Adipocyte (in vitro differentiated cells): ENCODE measurements around the gene ZNF687.

Experiments
- DNase-seq: peaks from one replicate; pipeline ENCODE4 v3.0.0-alpha.2; 2015; ENCODE audit warnings: low read depth
- H3K27me3 ChIP-seq: replicated peaks from 2 replicates; pipeline ENCODE4 v1.7.0; 2013; ENCODE audit warnings: mild to moderate bottlenecking, low read length, moderate library complexity; ENCODE audit not compliant: control insufficient read depth, insufficient read depth
- H3K36me3 ChIP-seq: 2 replicates; pipeline ENCODE4 v1.7.0; 2013; ENCODE audit warnings: low read length, mild to moderate bottlenecking, moderate library complexity; ENCODE audit not compliant: control insufficient read depth, insufficient read depth, severe bottlenecking
- H3K4me1 ChIP-seq: 2 replicates; pipeline ENCODE4 v1.7.0; 2013; ENCODE audit warnings: mild to moderate bottlenecking, low read length, moderate library complexity; ENCODE audit not compliant: control insufficient read depth, insufficient read depth
- H3K4me3 ChIP-seq: 2 replicates; pipeline ENCODE4 v1.7.0; 2013; ENCODE audit warnings: mild to moderate bottlenecking, low read length, moderate library complexity
- H3K9ac ChIP-seq: 2 replicates; pipeline ENCODE4 v1.7.0; 2013; ENCODE audit warnings: mild to moderate bottlenecking, low read length, moderate library complexity
- H3K9me3 ChIP-seq: 2 replicates; pipeline ENCODE4 v1.7.0; 2013; ENCODE audit warnings: mild to moderate bottlenecking, low read length, moderate library complexity; ENCODE audit not compliant: control insufficient read depth

ZNF687 gene

DNA sequence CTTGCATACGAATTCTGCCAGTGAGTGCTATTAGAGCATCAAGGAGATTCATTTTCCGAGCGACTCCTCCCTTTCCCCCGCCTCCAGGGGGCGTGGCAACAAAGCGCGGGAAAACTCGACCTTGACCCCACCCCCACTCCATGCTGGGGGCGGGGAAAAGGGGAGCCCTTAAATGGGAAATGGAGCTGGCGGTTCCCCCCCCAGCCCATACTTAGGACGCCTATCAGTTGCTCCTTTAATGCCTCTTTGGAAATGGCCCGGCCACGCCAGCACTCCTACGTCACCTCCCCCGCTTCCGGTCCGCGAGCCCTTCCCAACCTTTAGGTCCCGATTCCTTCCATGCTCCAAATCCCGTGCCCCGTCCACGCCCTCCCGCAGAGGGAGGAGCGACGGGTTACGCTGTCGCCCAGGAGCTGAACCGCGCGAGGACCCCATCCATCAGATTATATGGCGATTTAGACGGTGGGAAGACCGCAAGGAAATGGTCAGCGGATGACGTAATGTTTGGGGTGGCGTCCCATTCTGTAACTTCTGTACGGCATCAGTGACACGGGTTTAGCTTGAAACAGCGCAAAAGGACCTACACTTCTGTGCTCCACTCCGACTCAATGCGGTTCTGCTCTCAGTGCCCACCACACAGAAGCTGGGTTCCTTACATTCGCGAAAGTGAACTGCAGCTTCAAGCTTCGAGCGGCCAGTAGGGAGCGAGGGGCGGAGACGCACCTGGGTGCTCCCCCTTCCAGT, 702 bp upstream of the ZNF687 start:
- peak overlapping the region; percentile 85 for H3K9ac ChIP-seq
- DNase-seq, result peak; percentile 98
- no peaks in the 10 kb centered on the region for H3K27me3 ChIP-seq
- H3K4me1 ChIP-seq, result peaks cover 10% of the 10 kb centered on the region
- H3K36me3 ChIP-seq, result peaks cover 9% of the 10 kb centered on the region
- peak overlapping the region; percentile 93 for H3K4me3 ChIP-seq
- H3K9me3 ChIP-seq, result no peaks in the 10 kb centered on the region

DNA sequence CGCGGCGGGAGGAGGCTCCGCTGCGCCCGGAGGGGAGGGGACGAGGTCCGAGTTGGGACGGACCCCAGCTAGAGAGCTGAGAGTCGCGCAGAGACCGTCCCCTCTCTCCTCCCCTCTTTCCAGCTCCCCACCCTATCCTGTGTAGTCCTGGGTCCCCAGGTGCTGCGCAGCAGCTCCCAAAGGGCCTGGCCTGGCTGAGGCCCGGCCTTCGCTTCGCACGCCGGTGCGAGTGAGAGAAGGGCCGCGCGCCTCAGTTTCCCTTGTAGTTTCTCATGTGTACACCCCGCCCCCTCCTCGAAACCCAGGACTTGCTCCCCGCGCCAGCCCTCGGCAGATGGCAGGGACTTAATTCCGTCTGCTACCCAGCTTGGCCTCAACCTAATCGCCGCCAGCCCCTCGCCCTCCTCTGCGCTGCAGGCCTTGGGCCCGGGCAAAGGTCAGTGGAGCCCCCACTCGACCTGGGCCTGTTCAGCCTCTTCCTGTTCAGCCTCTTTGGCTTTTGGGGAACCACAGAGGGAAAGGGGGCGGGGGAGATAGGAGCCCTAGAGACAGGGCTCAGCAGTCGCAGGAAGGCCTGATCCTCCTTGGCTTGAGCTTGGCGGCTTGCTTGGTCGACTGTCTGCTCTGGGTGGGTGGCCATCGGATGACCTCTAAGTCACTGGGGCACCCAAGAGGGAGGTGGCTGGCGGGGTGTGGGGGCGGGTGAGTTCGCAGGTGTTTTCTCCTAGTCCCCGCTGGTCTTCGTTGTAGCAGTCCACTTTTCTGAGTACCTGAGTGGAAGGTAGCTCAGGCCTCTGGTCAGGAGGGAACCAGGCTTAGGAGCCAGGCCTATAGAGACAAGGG, 1.0 kb downstream of the ZNF687 start:
- H3K27me3 ChIP-seq, result no peaks in the 10 kb centered on the region
- peak overlapping the region; percentile 93 for H3K4me3 ChIP-seq
- H3K36me3 ChIP-seq, result peaks cover 26% of the 10 kb centered on the region
- H3K9me3 ChIP-seq, result no peaks in the 10 kb centered on the region
- DNase-seq, result peak; percentile 36
- H3K4me1 ChIP-seq, result peaks cover 10% of the 10 kb centered on the region
- peak overlapping the region; percentile 93 for H3K9ac ChIP-seq

DNA sequence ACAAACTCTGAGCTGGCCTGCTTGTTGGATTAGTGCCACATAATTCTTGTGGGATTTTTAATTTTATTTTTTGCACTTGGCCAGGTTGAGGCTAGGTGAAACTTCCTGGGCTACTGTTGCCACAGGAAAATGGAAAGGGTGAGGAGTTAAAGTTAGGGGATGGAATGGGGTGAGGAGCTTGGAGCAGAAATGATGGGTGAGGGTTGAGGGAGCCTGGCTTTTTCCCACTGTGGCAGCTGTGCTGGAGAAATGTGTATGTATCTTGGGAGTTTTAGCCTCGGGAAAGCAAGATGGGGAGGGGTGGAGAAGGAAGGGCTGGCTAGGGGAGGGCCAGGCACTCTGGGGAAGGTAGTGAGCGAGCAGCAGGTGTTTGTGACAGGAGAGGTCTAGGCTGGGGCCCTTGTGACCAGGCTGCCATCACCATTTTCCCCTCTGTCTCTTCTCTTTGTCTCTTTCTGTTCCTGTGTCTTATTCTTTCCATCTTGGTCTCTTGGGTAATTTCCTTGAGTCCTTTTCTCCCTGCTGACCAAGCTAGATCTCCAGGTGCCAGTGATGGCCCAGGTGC, 2.0 kb downstream of the ZNF687 start:
- Histone ChIP-seq H3K9me3 (no peaks in the 10 kb centered on the region), H3K4me3 (no peak overlapping the region), H3K9ac (peak overlapping the region; percentile 93), H3K36me3 (peaks cover 35% of the 10 kb centered on the region), H3K4me1 (peaks cover 10% of the 10 kb centered on the region), H3K27me3 (no peaks in the 10 kb centered on the region)
- no peak for DNase-seq

DNA sequence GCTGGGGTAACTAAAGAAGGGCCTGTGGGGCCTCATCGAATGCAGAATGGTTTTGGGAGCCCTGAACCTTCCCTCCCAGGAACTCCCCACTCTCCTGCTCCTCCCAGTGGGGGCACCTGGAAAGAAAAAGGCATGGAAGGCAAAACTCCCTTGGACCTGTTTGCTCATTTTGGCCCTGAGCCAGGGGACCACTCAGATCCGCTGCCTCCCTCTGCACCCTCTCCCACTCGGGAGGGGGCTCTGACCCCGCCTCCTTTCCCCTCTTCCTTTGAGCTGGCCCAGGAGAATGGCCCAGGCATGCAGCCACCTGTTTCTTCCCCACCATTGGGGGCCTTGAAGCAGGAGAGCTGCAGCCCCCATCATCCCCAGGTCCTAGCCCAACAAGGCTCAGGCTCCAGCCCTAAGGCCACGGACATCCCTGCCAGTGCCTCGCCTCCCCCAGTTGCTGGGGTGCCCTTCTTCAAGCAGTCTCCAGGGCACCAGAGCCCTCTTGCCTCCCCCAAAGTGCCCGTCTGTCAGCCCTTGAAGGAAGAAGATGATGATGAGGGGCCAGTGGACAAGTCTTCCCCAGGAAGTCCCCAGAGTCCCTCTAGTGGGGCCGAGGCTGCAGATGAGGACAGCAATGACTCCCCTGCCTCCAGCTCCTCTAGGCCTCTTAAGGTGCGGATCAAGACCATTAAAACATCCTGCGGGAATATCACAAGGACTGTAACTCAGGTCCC, 4.7 kb downstream of the ZNF687 start:
- no peaks in the 10 kb centered on the region for H3K27me3 ChIP-seq
- peaks cover 6% of the 10 kb centered on the region for H3K4me1 ChIP-seq
- H3K9me3 ChIP-seq, result no peaks in the 10 kb centered on the region
- H3K4me3 ChIP-seq, result no peak overlapping the region
- peaks cover 58% of the 10 kb centered on the region for H3K36me3 ChIP-seq
- DNase-seq, result no peak
- no peak overlapping the region for H3K9ac ChIP-seq

DNA sequence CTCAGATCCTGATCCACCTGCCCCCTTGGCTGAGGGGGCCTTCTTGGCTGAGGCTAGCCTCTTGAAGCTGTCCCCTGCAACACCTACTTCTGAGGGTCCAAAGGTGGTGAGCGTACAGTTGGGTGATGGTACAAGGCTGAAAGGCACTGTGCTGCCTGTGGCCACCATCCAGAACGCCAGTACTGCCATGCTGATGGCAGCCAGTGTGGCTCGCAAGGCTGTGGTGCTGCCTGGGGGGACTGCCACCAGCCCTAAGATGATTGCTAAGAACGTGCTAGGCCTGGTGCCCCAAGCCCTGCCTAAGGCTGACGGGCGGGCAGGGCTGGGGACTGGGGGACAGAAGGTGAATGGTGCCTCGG, 5.2 kb downstream of the ZNF687 start:
- no peak overlapping the region for H3K4me3 ChIP-seq
- H3K4me1 ChIP-seq, result peaks cover 6% of the 10 kb centered on the region
- DNase-seq, result no peak
- H3K9ac ChIP-seq, result no peak overlapping the region
- H3K9me3 ChIP-seq, result no peaks in the 10 kb centered on the region
- no peaks in the 10 kb centered on the region for H3K27me3 ChIP-seq
- peaks cover 64% of the 10 kb centered on the region for H3K36me3 ChIP-seq

DNA sequence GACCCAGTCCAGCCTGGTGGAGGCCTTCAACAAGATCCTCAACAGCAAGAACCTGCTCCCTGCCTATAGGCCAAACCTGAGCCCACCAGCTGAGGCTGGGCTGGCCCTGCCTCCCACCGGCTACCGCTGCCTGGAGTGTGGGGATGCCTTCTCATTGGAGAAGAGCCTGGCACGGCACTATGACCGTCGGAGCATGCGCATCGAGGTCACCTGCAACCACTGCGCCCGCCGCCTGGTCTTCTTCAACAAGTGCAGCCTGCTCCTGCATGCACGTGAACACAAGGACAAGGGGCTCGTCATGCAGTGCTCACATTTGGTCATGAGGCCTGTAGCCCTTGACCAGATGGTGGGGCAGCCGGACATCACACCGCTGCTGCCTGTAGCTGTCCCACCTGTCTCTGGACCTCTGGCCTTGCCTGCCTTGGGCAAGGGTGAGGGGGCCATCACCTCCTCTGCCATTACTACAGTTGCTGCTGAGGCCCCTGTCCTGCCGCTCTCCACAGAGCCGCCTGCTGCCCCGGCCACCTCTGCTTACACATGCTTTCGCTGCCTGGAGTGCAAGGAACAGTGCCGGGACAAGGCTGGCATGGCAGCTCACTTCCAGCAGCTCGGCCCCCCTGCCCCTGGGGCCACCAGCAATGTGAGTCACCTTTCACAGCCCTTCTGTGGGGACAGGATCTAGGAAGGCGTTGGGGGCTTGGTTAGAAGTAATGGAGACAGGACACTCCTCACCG, 5.8 kb downstream of the ZNF687 start:
- H3K4me1 ChIP-seq, result peaks cover 6% of the 10 kb centered on the region
- H3K9me3 ChIP-seq, result no peaks in the 10 kb centered on the region
- no peak overlapping the region for H3K4me3 ChIP-seq
- no peak overlapping the region for H3K9ac ChIP-seq
- no peak for DNase-seq
- H3K27me3 ChIP-seq, result no peaks in the 10 kb centered on the region
- H3K36me3 ChIP-seq, result peaks cover 70% of the 10 kb centered on the region

DNA sequence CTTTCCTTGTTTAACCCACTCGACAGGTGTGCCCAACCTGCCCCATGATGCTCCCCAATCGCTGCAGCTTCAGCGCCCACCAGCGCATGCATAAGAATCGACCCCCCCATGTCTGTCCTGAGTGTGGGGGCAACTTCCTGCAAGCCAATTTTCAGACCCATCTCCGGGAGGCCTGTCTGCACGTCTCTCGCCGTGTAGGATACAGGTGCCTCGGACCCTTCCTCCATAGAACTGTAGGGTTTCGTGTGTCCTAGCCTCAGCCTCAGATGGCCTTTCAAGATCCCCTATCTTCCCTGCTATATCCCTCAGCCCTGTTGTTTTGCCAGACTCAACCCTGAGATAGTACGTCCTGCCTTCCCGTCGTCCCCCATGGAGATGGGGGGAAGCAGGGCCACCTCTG, 6.4 kb downstream of the ZNF687 start:
- Histone ChIP-seq H3K27me3 (no peaks in the 10 kb centered on the region), H3K4me1 (peaks cover 5% of the 10 kb centered on the region), H3K9me3 (no peaks in the 10 kb centered on the region), H3K36me3 (peaks cover 75% of the 10 kb centered on the region), H3K4me3 (no peak overlapping the region), H3K9ac (no peak overlapping the region)
- no peak for DNase-seq

DNA sequence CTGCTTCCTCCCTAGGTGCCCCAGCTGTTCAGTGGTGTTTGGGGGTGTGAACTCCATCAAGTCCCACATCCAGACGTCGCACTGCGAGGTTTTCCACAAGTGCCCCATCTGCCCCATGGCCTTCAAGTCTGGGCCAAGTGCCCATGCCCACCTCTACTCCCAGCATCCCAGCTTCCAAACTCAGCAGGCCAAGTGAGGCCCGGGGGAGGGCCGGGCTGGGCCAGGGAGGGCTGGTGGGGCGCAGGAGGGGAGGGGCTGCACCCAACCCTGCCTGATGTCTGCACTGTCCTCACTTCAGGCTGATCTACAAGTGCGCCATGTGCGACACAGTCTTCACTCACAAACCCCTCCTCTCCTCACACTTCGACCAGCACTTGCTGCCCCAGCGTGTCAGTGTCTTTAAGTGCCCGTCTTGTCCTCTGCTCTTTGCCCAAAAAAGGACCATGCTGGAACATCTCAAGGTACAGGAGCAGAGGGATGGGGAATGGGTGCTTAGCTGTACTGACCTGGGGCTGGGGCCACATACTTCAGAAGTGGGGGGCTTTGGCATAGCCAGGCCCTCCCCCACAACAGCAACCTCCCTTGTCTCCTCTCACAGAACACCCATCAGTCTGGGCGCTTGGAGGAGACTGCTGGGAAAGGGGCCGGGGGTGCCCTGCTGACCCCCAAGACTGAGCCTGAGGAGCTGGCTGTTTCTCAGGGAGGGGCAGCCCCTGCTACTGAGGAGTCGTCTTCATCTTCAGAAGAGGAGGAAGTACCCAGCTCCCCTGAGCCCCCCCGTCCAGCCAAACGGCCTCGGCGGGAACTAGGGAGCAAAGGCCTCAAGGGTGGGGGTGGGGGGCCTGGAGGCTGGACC, 7.2 kb downstream of the ZNF687 start:
- Histone ChIP-seq H3K27me3 (no peaks in the 10 kb centered on the region), H3K36me3 (peaks cover 83% of the 10 kb centered on the region), H3K9me3 (no peaks in the 10 kb centered on the region), H3K9ac (no peak overlapping the region), H3K4me3 (no peak overlapping the region), H3K4me1 (no peaks in the 10 kb centered on the region)
- no peak for DNase-seq

DNA sequence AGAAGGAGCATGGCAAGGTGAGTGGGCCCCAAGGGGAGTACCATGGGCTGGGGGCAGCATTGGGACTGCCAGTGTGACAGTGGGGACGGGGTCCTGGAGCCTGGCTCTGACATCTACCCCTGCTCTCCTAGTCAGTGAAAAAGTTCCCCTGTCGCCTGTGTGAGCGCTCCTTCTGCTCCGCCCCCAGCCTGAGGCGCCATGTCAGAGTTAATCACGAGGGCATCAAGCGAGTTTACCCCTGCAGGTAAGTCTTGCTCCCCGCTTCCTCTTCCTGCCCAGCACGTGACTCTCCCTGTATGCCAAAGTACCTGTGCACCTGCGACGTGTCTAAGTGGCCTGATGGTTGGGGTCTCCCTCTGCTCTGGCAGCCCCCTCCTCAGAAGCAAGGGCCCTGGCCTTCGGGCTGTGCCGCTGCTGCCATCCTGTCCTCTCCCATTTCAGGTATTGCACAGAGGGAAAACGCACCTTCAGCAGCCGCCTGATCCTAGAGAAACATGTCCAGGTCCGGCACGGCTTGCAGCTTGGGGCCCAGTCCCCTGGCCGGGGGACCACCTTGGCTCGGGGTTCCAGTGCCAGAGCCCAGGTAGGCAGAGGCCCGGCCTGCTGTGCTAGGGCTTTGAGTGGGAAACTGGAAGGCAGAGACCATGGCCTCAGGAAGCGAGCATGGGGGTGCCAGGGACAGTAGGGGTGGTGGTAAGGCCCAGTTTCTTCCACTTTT, 8.1 kb downstream of the ZNF687 start:
- no peak for DNase-seq
- H3K36me3 ChIP-seq, result peaks cover 92% of the 10 kb centered on the region

More for the DNA sequence above, 8.1 kb downstream of the ZNF687 start:
- H3K9me3 ChIP-seq, result no peaks in the 10 kb centered on the region
- no peaks in the 10 kb centered on the region for H3K4me1 ChIP-seq
- no peak overlapping the region for H3K4me3 ChIP-seq
- no peaks in the 10 kb centered on the region for H3K27me3 ChIP-seq
- H3K9ac ChIP-seq, result no peak overlapping the region
